Adipose tissue (tissue), 3 donors: ENCODE data around the gene MDFI. TPM values are rescaled to one million over a fixed set of nuclear protein-coding genes. Genes with fewer than 3 reads are reported as not detected.

ENCODE experiments used
- H3K27ac ChIP-seq: one replicate; pipeline ENCODE4 v1.5.1; 2013; ENCODE audit warnings: low read depth, low read length
- WGBS, 3 donors: extraction: QIAGEN DNeasy Blood & Tissue Kit; methylation state at CpG; one replicate each; pipeline ENCODE4 v1.1.7; 2013; 5-methylcytosine and 5-hydroxymethylcytosine counted together
- polyA plus RNA-seq, 3 donors: library from polyadenylated mRNA; stranded (reverse); fragments of 200-250 nt; gene quantifications; one replicate each; pipeline ENCODE4 v1.2.3, GENCODE V29; 2013
- donor health status: healthy with polysubstance abuse.
- donor health status: Bipolar disorder and iron deficiency.
- donor health status: healthy.

MDFI gene
- polyA plus RNA-seq, 3 donors, result 5.5 to 178 (median 47.3) TPM

DNA sequence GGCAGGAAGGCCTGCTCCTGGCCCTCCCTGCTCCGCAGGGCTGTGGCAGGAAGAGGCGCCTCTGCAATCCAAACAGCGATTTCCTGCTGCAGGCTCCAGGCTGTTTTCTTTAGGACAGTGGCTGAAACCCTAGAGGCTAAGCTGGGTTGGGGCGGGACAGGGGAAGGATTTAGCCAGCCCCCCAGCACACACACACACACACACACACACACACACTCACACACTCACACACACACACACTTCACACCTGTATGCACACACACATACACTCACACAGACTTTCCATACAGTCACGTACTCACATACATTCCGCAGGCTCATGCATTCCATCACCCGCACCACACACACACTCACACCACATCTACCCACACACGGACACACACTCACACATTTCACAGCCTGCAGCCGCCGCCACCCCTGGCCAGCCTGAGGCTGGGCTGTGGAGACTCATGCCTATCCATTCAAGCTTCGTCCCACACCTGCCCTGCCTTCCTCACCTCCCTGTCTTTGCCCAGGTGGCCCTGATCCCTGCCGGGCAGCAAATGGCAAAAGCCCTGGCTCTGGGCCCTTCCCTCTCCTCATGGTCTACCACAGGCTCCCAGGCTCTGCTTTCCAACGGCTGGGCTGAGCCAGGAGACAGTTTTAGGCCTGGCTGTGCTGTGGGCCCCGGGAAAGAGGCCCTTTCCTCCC lies 17.9 kb downstream of the MDFI start:
- H3K27ac ChIP-seq, result no peak overlapping the region
- WGBS, 3 donors, result 48 to 64% (median 48%) methylated on average over 14 of the region's 14 CpGs

DNA sequence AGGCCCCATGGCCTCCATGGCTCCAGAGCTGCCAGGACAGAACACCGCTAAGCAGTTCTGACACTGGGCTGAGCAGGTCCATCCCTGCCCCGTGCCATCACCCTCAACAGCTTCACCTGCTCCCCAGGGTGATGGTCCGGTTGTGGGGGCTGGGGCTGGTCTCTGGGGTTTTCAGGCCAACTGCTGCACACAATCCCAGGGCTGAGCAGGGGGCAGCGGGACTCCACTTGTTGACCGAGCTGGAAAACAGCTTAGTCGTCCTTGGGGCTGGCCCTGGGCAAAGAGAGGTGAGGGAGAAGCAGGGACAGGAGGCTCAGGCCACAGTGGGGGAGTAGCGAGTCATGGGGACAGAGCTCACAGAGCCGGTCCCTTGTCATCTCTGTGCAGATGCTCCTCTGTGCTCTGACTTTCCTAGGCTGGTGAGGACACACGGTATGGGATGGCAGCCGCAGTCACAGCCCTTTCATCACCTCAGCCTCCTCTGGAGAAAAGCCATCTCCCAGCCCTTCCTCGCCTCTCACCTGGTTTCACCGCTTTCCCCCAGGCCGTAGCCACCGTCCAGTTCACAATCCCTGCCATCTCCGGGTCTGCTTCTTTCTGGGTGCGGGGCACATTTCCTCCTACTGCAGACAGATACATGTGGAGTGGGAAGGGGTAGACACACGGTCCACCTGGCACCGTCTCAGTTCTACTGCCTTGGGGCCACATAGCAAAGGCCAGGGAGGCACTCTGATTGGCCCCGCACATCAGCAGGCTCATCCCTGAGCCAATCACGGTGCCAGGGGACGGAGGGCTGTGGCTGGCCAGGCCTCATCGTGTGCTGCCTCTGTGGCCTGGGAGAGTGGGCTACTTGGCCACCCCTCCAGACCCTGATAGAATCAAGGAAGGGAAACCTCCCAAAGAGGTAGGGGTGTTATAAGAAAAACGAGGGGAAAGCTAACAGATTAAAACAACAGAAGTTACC lies 19.1 kb downstream of the MDFI start:
- no peak overlapping the region for H3K27ac ChIP-seq
- 84 to 86% (median 85%) methylated on average over 23 of the region's 23 CpGs for WGBS, 3 donors

DNA sequence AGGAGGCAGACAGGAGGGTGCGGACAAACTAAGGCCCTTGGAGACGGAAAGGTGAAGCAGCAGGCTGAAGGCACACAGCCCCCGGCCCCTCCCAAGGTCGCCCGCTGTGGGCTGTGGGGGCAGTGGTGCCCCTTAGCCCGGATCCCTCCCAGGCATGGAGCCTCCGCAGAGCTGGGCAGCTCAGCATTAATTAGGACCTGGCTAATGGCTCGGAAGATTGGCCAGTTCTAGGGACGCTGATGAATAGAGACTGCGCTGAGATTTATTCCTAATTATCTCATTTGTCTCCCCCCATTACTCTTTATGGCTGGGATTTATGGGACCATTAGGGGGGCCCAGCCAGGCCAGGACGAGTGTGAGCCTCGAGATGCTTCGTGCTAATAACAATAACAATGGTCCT lies 20.4 kb downstream of the MDFI start:
- WGBS, 3 donors, result 86 to 89% (median 87%) methylated on average over 13 of the region's 13 CpGs
- H3K27ac ChIP-seq, result no peak overlapping the region

DNA sequence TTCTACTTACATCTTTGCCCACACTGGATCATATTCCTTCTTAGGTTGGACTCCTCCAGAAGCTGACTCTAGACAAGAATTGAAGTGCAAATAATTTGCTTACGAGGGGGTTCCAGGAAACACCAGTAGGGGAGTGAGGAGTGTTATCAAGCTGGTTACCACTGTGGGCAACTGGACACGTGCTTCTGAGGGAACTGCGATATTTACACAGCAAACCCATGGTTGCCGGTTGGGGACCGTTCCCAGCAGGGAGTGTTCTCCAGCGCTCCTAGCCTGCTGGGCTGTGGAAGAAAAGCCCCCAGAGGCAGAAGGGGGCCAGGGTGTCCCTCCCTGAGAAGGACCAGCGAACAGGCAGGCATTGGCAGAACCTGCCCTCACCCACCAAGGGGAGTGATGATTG lies 21.7 kb downstream of the MDFI start:
- H3K27ac ChIP-seq, result no peak overlapping the region
- WGBS, 3 donors, result 43 to 64% (median 56%) methylated on average over 7 of the region's 7 CpGs

DNA sequence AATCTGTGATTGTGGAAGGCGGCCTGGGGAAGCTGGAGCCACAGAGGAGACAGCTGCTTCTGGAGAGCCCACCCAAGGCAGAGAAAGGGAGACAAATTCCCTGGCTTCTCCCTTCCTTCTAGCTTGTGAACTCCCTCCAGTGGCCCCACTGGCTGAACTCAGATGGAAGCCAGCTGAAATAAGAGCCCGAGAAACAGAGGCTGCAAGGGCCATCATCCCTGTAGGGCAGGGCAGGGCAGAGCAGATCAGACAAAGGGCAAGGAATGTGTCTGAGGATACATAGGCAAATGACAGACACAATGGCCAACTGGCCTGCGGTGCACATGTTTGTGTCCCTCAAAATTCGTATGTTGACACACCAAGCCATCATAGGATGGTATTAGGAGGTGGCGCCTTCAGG lies 25.3 kb downstream of the MDFI start:
- no peak overlapping the region for H3K27ac ChIP-seq
- 84 to 87% (median 85%) methylated on average over 5 of the region's 5 CpGs for WGBS, 3 donors

DNA sequence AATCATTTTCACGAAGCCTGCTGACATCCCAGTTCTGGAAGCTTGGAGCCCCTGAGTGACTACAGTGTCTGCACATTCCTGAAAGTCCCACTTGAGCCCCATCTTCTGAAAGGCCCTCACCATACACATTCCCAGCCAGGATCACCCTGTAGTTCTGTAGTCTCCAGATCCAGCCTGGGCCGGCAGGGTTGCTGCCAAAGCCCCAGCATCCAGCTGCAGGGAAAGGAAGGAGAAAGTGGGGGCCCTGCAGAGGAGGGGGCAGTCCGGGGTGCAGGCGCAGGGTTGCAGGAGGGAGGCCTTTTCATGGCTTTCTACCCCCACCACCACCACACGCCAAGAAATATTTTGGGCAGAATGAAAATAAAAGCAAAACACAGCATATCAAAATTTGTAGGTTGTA lies 26.0 kb downstream of the MDFI start:
- WGBS, 3 donors, result 83 to 87% (median 84%) methylated on average over 5 of the region's 5 CpGs
- H3K27ac ChIP-seq, result no peak overlapping the region

DNA sequence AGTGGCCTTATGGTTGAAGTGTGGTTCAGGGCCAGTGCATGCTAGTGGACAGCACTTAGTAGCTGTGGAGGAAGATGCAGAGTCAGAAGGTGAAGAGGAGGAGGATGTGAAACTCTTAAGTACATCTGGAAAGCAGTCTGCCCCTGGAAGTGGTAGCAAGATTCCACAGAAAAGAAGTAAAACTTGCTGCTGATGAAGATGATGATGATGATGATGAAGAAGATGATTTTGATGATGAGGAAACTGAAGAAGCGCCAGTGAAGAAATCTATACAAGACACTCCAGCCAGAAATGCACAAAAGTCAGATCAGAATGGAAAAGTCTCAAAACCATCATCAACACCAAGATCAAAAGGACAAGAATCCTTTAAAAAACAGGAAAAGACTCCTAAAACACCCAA lies 28.9 kb downstream of the MDFI start:
- H3K27ac ChIP-seq, result no peak overlapping the region
- 93 to 95% (median 94%) methylated on average over 1 of the region's 1 CpG for WGBS, 3 donors

DNA sequence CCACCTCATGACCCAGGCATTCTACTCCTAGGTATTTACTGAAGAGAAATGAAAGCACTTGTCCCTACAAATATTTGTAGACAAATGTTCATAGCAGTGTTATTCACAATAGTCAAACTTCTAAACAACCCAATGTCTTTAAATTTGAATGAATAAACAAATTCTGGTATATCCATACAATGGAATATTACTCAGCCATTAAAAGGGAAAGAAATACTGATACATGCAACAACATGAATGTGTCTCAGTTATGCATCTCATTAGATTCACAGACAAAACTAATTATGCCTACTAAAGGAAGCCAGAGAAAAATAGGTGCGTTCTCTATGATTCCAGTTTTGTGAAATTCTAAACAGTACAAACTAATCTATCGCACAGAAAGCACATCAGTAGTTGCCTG lies 30.7 kb downstream of the MDFI start:
- no peak overlapping the region for H3K27ac ChIP-seq
- WGBS, 3 donors, result 95 to 96% (median 96%) methylated on average over 2 of the region's 2 CpGs

DNA sequence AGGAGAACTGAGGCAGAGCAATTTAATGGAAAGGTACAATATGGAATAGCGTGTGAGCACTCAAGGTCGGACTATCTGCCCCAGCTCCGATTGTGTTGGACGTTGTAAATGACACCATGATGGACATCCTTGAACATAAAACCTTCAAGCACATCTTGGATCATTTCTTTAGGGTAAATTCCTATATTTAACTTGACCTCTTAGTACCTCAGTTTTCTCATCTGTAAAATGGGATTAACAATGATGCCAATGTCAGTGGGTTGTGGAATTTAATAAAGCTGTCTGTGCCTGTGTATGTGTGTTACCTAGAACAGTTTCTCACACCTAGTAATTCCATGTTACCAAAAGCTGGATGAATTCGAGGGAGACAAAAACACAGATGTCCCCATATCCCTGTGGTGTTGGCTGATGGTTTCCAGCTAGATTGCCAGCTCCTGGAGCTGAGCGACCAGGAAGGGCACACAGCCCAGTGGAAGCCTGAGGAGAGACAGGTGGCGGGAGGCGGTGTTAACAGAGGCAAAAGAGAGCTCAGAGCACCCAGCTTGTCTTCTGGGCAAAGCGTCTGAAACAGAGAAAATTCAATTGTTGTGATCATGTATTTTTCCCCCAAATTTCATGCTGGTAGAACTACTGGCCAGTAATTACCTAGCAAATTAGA lies 32.6 kb downstream of the MDFI start:
- H3K27ac ChIP-seq, result no peak overlapping the region
- WGBS, 3 donors, result 76 to 93% (median 85%) methylated on average over 9 of the region's 9 CpGs

DNA sequence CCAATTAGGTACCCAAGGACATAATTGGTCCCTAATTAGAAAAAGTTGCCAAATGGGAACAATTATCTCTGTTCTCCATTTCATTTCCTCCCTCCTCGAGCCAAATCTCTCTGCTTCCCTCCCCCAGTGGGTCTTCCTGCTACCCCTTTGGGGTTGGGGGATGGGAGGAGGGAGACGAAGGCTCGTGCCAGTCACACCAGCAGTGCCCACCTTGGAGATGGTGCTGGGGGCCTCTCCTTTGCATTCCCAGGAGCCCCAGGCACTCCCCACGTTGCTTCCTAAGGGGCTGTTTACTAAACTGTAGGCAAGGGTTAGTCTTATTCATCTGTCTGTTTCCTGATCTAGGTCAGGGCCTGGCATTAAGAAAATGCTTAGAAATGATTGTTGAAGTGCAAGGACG lies 33.1 kb downstream of the MDFI start:
- H3K27ac ChIP-seq, result no peak overlapping the region
- 43 to 60% (median 43%) methylated on average over 5 of the region's 5 CpGs for WGBS, 3 donors

DNA sequence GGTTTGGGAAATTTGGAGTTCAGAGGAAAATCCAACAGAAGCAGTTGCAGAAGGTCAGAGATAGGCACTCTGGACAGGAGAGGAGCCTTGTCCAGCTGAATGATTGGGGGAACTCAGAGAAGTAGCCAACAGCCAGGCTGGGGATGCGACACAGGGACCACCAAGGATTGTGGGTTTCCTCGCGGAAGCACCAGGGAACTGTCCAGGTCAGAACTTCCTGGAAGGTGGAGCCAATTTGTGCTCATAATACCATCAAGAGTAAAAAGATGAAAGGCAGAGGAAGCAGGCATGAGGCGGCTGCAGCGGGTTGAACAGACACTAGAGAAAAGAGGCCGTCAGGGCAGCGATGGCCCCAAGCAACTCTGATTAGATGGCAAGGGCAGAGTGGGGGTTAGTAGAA lies 33.7 kb downstream of the MDFI start:
- 72 to 85% (median 76%) methylated on average over 7 of the region's 7 CpGs for WGBS, 3 donors
- H3K27ac ChIP-seq, result no peak overlapping the region

DNA sequence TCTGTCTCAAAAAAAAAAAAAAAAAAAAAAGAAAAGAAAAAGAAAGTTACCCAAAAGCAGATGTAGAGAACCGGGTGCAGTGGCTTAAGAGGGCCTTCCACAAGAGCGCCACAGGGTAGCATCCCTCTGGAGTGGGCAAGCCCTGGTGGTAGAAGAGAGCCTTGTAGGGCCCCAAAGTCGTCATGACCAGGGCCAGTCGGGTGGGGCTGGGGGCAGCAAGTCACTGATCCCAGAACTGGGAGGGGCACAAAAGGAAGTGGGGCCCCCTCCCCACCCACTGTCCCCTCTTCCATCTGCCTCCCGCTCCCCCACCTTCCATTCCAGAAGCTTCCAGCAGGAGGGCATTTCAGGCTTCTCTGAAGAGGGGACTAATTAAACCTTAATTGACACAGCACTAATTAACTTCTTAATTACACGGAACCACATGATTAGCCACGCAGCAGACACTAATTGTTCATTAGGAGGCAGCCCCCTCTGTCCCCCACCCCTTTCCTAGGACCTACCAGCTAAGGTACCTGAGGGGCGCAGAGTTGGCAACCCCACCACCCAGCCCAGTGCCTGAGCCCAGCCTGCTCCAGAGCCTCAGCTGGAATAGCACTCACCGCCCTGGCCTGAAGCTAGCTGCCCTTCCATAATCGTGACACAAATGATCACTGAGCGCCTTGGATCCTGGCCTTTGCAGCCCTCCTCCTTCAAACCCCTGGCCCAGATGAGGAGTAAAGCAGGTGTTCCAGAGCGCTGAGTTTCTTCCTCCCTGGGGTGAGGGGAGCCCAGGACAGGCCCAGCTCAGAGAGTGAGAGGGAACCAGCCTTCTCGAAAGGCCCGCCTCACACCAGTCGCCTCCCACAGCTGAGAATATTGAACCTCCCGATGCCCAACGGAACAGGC lies 34.8 kb downstream of the MDFI start:
- no peak overlapping the region for H3K27ac ChIP-seq
- WGBS, 3 donors, result 84 to 92% (median 89%) methylated on average over 17 of the region's 17 CpGs

DNA sequence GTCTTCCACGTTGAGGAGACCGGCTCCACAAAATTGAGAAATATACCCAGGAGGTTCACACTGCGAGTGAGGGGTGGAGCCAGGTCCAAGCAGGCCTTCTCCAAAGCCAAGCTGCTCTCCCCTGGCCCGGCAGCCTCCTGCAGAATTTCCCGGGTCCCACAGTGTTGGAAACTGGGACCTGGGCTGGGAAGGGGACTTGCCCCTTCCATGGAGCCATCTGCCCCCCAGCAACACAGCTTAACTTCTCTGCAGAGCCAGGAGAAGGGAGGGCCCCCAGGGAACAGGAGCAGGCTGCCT lies 35.4 kb downstream of the MDFI start:
- H3K27ac ChIP-seq, result no peak overlapping the region
- 67 to 83% (median 81%) methylated on average over 5 of the region's 5 CpGs for WGBS, 3 donors

DNA sequence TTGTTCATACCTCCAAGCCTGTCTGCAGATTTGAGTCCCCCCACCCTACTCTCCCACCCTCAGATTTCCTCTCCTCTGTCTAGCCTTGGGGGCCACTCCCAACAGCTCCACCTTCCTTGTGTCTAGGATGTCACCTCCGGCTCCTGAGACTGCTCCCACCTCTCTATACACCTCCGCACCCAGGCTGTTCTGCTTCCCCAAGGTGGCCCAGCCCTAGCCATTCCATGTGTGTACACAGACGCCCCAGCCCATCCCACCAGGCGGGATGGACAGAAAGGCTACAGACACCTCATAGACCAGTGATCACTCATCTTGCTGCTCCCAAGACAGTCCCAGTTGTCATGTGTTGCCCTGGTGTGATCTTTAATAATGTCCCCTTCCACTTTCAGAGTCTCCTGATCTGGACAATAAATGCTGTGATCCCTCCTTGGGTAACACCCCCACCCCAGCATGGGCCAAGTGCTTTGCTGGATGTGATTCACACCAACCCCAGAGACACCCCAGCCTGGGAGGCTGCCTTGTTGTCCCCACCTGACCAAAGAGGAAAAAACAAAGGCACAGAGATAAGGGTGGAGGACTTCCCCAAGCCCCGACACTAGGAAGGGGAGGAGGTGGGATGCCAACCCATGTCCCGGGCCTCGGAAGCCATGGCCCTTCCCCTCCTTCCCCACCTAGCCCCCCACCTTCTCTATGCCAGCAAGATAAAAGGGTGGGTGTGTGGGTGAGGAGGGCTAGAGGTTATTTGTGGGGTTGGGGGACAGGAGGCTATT lies 36.1 kb downstream of the MDFI start:
- WGBS, 3 donors, result 76 to 79% (median 76%) methylated on average over 7 of the region's 7 CpGs
- no peak overlapping the region for H3K27ac ChIP-seq

DNA sequence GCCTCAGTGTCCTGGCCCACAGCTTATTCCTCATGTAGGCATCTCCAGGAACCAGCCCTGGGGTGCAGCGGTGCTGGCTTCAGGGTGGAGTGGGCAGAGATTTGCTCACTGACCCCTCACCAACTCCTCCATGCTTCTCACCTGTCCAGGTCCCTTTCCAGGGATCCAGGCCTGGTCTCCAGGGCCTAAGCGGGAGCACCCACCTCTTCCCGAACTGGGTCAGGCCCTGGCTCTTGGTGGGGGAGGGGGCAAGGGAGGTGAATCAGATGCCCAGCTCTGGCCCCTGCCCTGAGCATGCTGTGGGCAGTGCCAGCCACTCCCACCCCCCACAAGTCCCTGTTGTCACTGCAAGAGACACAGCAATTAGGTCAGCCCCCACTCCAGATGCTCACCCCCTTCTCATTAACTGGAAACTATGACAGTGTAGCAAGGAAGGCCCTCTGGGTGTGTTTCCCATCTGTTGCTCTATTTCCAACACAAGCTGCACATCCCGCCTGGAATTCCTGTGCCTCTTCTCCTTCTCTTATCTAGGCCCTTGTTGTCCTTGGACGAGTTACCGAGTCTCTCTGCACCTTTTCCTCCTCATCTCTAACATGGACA lies 37.0 kb downstream of the MDFI start:
- WGBS, 3 donors, result 88 to 93% (median 90%) methylated on average over 6 of the region's 6 CpGs
- H3K27ac ChIP-seq, result no peak overlapping the region

DNA sequence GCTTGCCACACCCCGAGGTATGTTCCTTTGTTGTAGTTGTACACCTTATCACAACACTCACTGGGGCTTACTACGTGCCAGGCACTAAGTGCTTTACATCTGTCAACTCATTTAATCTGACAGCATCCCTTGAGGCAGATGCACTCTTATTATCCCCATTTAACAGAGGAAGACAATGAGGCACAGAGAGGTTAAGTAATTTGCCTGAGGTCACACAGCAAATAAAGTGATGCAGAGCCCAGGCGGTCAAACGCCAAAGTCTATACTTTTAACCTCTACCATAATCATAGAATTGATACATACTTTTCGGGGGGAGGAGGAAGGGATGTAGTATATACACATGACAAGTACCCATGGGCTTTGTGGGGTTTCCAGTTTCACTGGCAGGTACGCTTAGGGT lies 37.7 kb downstream of the MDFI start:
- 87 to 95% (median 89%) methylated on average over 6 of the region's 6 CpGs for WGBS, 3 donors
- no peak overlapping the region for H3K27ac ChIP-seq

DNA sequence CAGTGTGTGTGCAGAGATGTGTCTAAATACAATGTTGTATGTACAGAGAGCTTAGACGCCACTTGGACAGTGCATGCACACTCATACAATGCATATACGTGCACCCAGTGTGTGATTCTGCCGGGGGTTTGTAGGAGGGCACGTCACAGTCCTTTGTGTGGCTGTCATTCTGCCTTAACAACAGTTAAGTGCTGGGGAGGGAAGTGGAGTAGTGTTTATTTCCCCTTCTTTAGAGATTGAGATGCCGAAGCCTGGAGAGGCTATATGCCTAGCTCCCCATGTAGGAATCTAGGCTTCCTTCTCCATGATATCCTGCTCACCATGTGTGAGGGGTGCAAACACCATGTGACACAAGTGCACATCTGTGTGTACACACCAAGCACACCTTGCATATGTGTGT lies 38.2 kb downstream of the MDFI start:
- 78 to 86% (median 84%) methylated on average over 5 of the region's 5 CpGs for WGBS, 3 donors
- H3K27ac ChIP-seq, result no peak overlapping the region
